Small intestine (tissue), 7 donors: ENCODE results near the gene UBXN10. TPM values are rescaled to one million over a fixed set of nuclear protein-coding genes. Genes with fewer than 3 reads are reported as not detected.

Experiments used
- DNase-seq, 2 donors: peaks; one replicate each; pipeline versions ENCODE4 v3.0.0 to v3.0.0-alpha.2; 2013
- FAIRE-seq: peaks from 2 replicates; lab custom pipeline; 2012; peaks lifted over from hg19 to GRCh38; lab: Jason Lieb, UNC
- H3K27ac ChIP-seq, 3 donors: one replicate each; pipeline ENCODE4 v1.5.1; 2013; ENCODE audit warnings: low read length in 2 of 3, mild to moderate bottlenecking in 2 of 3, control low read depth in 1 of 3, inconsistent platforms in 1 of 3, low read depth in 1 of 3, moderate library complexity in 1 of 3
- H3K27me3 ChIP-seq, 3 donors: one replicate each; pipeline ENCODE4 v1.6.1; 2013; ENCODE audit warnings: low read length in 3 of 3, inconsistent platforms in 1 of 3; ENCODE audit not compliant: control insufficient read depth in 3 of 3, insufficient read depth in 3 of 3
- H3K36me3 ChIP-seq, 3 donors: one replicate each; pipeline ENCODE4 v1.6.1; 2013; ENCODE audit warnings: low read length in 3 of 3, inconsistent platforms in 1 of 3, low read depth in 1 of 3, mild to moderate bottlenecking in 1 of 3, moderate library complexity in 1 of 3; ENCODE audit not compliant: control insufficient read depth in 3 of 3, insufficient read depth in 2 of 3
- H3K4me1 ChIP-seq, 3 donors: one replicate each; pipeline ENCODE4 v1.6.1; 2013; ENCODE audit warnings: low read length in 2 of 3, inconsistent platforms in 1 of 3, low read depth in 1 of 3, mild to moderate bottlenecking in 1 of 3, moderate library complexity in 1 of 3; ENCODE audit not compliant: control insufficient read depth in 3 of 3, insufficient read depth in 2 of 3
- H3K4me3 ChIP-seq, 3 donors: one replicate each; pipeline ENCODE4 v1.5.1; 2013; ENCODE audit warnings: low read length in 3 of 3, control low read depth in 1 of 3, inconsistent platforms in 1 of 3, low read depth in 1 of 3, mild to moderate bottlenecking in 1 of 3, moderate library complexity in 1 of 3
- H3K9me3 ChIP-seq, 2 donors: one replicate each; pipeline ENCODE4 v1.6.1; 2013; ENCODE audit warnings: low read depth in 1 of 2, low read length in 1 of 2; ENCODE audit not compliant: control insufficient read depth in 2 of 2, insufficient read depth in 1 of 2
- WGBS, 3 donors: extraction: QIAGEN DNeasy Blood & Tissue Kit; methylation state at CpG; one replicate each; pipeline ENCODE4 v1.1.7; 2013; 5-methylcytosine and 5-hydroxymethylcytosine counted together
- polyA plus RNA-seq, 4 donors: library from polyadenylated mRNA; stranded (reverse) in 3 of 4; unstranded in 1 of 4; fragments of 200-250 nt in 3 of 4; fragments of 120-200 nt in 1 of 4; gene quantifications; one replicate each; pipeline versions ENCODE4 v1.2.1 to v1.2.3, GENCODE V29; 2013
- donor health status: healthy with polysubstance abuse.
- donor health status: control.
- donor health status: control.
- donor health status: Bipolar disorder and iron deficiency.
- donor health status: healthy.

Gene UBXN10
- polyA plus RNA-seq, 4 donors, result 0.22 to 1.6 (median 0.77) TPM

GRCh38 chr1:20160034-20160433 is 25.9 kb upstream of the UBXN10 start:
- no peaks in the 10 kb centered on the region for H3K4me1 ChIP-seq
- H3K36me3 ChIP-seq, result no peaks in the 10 kb centered on the region
- no peak overlapping the region for H3K4me3 ChIP-seq
- H3K9me3 ChIP-seq, result peaks cover 3 to 75% of the 10 kb centered on the region in 2 donors
- FAIRE-seq (no peak), DNase-seq (no peak)
- no peak overlapping the region for H3K27ac ChIP-seq
- H3K27me3 ChIP-seq, result no peaks in the 10 kb centered on the region
- 67 to 81% (median 71%) methylated on average over 1 of the region's 1 CpG for WGBS, 3 donors

GRCh38 chr1:20164694-20165202 is 21.1 kb upstream of the UBXN10 start:
- Histone ChIP-seq H3K4me3 (no peak overlapping the region), H3K27ac (no peak overlapping the region), H3K27me3 (no peaks in the 10 kb centered on the region), H3K9me3 (peaks cover 0 to 56% of the 10 kb centered on the region in 2 donors), H3K36me3 (no peaks in the 10 kb centered on the region), H3K4me1 (no peaks in the 10 kb centered on the region)
- FAIRE-seq (no peak), DNase-seq (no peak)
- WGBS, 3 donors, result 71 to 91% (median 85%) methylated on average over 15 of the region's 15 CpGs

GRCh38 chr1:20165522-20165951 is 20.4 kb upstream of the UBXN10 start:
- H3K36me3 ChIP-seq, result no peaks in the 10 kb centered on the region
- no peak overlapping the region for H3K27ac ChIP-seq
- H3K4me3 ChIP-seq, result no peak overlapping the region
- FAIRE-seq (no peak), DNase-seq (no peak)
- H3K4me1 ChIP-seq, result no peaks in the 10 kb centered on the region
- peaks cover 0 to 48% of the 10 kb centered on the region in 2 donors for H3K9me3 ChIP-seq
- no peaks in the 10 kb centered on the region for H3K27me3 ChIP-seq
- 73 to 87% (median 86%) methylated on average over 14 to 16 of the region's 16 CpGs for WGBS, 3 donors

GRCh38 chr1:20166051-20166450 is 19.8 kb upstream of the UBXN10 start:
- 59 to 61% (median 60%) methylated on average over 17 of the region's 17 CpGs for WGBS, 3 donors
- no peak overlapping the region for H3K27ac ChIP-seq

GRCh38 chr1:20167126-20167525 is 18.8 kb upstream of the UBXN10 start:
- FAIRE-seq (no peak), DNase-seq (no peak)
- no peaks in the 10 kb centered on the region for H3K4me1 ChIP-seq
- no peak overlapping the region for H3K27ac ChIP-seq
- H3K9me3 ChIP-seq, result peaks cover 0 to 33% of the 10 kb centered on the region in 2 donors
- H3K36me3 ChIP-seq, result no peaks in the 10 kb centered on the region
- no peak overlapping the region for H3K4me3 ChIP-seq
- H3K27me3 ChIP-seq, result no peaks in the 10 kb centered on the region
- 81 to 89% (median 83%) methylated on average over 8 of the region's 8 CpGs for WGBS, 3 donors

More at GRCh38 chr1:20166051-20166450, 19.8 kb upstream of the UBXN10 start:
- DNase-seq, result no peak
- Histone ChIP-seq H3K27me3 (no peaks in the 10 kb centered on the region), H3K4me3 (no peak overlapping the region), H3K9me3 (peaks cover 0 to 43% of the 10 kb centered on the region in 2 donors), H3K4me1 (no peaks in the 10 kb centered on the region), H3K36me3 (no peaks in the 10 kb centered on the region)
- no peak for FAIRE-seq

- Histone ChIP-seq H3K4me1 (no peaks in the 10 kb centered on the region), H3K27ac (no peak overlapping the region), H3K9me3 (peaks cover 0 to 16% of the 10 kb centered on the region in 2 donors), H3K4me3 (no peak overlapping the region), H3K27me3 (no peaks in the 10 kb centered on the region), H3K36me3 (no peaks in the 10 kb centered on the region)
- 77 to 84% (median 81%) methylated on average over 9 of the region's 9 CpGs for WGBS, 3 donors
- no peak for DNase-seq
- FAIRE-seq, result no peak
Measured at GRCh38 chr1:20168564-20169491, 17.1 kb upstream of the UBXN10 start.

- WGBS, 3 donors, result 84 to 90% (median 88%) methylated on average over 5 of the region's 5 CpGs
- Histone ChIP-seq H3K27ac (no peak overlapping the region), H3K4me3 (no peak overlapping the region), H3K9me3 (peaks cover 0 to 6% of the 10 kb centered on the region in 2 donors), H3K27me3 (no peaks in the 10 kb centered on the region), H3K36me3 (no peaks in the 10 kb centered on the region), H3K4me1 (no peaks in the 10 kb centered on the region)
- FAIRE-seq (no peak), DNase-seq (no peak)
Measured at GRCh38 chr1:20169932-20170331, 16.0 kb upstream of the UBXN10 start.

- Histone ChIP-seq H3K27ac (no peak overlapping the region), H3K4me1 (no peaks in the 10 kb centered on the region), H3K9me3 (no peaks in the 10 kb centered on the region), H3K27me3 (peaks cover 0 to 4% (median 0%) of the 10 kb centered on the region in 3 donors), H3K4me3 (no peak overlapping the region), H3K36me3 (no peaks in the 10 kb centered on the region)
- FAIRE-seq (no peak), DNase-seq (no peak)
- 83 to 88% (median 86%) methylated on average over 12 of the region's 12 CpGs for WGBS, 3 donors
Measured at GRCh38 chr1:20172033-20172590, 13.8 kb upstream of the UBXN10 start.
